A172 (cell line): Measurements from ENCODE around the gene HSD3B2. TPM values are rescaled to one million over a fixed set of nuclear protein-coding genes. Genes with fewer than 3 reads are reported as not detected.

Source experiments
- DNase-seq: peaks from one replicate; pipeline ENCODE4 v3.0.0-alpha.2; 2015; ENCODE audit warnings: low spot score
- total RNA-seq: library from RNA; depleted of rRNA; stranded (reverse); fragments of >200 nt; shearing (Covaris generic); gene quantifications from 2 replicates; pipeline ENCODE4 v1.2.3, GENCODE V29; 2014; rRNA removed

HSD3B2 gene
- total RNA-seq, 1 experiment from 2014 or later: not detected

DNA sequence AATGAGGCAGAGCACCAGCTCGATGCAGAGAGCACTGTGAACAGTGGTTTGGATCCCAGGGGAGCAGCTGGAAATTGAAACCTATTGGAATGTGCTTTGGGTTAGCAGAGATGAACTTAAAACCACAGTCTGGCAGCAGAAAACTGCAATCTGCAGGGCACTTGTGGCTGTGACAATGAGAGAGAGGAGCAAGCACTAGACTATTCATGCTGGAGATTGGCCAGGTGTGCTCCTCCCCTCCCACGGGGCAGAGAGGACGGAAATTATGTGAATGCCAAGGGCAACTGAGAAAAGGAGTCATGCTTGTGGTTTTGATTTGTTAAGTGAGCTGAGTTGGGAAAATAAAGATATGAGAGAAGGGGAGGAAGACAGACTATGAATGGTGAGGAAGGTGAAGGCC is 38.1 kb downstream of the HSD3B2 start:
- peak; percentile 96 for DNase-seq

DNA sequence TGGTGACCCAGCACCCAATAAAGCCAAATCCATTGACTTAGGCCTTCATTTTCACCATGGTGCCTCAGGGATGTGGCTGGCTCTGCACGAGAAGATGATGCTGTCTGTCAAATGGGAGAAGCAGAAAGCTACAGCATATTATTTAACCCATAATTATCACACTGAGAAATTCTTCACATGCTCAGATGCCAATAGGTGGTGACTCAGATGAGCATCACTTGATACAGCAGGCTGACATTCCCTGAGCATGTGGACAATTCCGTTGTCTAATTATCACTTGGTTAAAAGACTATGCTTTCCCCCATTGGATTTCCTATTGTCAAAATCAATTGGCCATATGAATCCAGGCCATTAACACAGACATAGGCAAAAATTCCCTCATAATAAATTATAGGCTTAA is 48.0 kb downstream of the HSD3B2 start:
- DNase-seq: no peak

DNA sequence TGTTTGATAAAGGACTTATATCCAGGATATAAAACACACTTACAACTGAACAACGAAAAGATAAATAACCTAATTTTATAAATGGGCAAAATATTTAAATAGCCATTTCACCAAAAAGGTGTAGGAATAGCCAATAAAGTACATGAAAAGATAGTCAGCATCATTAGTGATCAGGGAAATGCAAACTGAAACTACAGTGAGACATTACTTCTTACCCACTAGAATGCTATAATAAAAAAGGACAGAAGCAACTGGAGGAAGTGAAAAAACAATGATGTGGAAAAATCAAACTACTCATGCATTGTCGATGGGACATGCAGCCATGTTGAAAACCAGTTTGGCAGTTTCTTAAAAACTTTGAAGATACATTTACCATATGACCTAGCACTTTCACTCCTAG is 48.6 kb downstream of the HSD3B2 start:
- no peak for DNase-seq

DNA sequence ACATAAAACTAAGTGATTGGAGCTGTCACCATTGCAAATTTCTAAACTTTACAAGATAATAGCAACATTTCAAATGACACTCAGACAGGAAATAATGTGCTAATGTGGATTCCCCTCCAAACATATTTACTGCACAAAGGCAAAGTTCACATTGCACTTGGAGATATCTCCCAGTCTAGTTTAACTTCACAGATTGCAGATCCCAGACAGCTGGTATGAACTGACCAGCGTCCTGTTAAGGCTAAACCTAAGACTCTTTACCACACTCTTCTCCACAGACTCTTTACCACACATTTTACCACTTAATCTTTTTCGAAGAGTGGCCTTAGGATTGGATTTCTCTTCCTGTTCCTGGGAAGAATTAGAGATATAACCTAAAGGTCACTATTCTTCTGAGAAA is 51.5 kb downstream of the HSD3B2 start:
- no peak for DNase-seq

DNA sequence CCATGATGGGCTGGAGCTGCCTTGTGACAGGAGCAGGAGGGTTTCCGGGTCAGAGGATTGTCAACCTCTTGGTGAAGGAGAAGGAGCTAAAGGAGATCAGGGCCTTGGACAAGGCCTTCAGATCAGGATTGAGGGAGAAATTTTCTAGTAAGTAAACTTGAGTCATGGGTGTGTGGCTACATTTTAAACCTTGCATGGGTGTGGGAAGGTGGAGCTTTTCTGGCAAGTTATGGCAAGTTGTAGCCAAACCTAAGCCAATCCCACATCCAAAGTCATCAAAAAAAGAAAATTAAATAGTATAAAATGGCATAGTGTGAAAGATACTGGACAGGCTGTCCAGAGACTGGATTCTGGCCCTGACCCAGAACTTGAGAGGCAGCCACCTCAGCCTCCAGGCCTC is 52.3 kb downstream of the HSD3B2 start:
- DNase-seq: no peak

DNA sequence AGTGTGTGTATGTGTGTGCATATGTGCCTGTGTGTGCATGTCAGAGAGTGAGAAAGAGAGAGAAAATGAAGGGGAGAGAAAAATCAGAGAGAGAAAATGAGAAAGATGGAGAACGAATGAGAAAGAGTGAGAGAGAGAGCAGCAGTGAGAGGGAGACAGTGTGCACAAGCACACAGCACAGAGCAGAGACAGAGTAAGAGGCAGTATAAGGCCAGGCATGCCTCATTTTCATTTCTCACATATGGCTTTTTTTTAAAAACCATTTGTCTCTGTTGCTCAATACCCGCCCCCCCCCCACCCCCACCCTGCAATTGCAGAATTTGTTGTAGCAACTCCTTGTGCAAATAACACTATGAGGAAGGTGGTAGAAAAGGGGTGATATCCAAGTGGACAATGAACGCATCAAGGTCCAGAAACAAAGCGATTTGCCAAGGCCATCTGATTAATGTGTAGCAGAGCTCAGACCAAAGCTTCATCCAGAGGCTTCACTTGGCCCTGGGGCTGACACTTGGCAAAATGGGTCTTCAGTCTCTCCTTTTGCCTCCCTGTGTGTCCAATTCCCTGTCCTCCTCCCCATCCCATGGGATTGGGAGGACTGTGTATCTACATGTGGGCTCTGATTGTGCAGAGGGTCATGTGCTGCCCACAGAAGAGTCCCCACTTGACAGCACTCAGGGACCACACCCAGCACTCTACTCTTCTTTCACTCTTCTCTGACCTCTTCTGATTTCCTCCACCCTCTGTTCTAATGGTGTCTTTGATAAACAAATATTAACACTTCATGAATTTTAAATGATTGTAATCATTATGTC is 53.1 kb downstream of the HSD3B2 start:
- no peak for DNase-seq

DNA sequence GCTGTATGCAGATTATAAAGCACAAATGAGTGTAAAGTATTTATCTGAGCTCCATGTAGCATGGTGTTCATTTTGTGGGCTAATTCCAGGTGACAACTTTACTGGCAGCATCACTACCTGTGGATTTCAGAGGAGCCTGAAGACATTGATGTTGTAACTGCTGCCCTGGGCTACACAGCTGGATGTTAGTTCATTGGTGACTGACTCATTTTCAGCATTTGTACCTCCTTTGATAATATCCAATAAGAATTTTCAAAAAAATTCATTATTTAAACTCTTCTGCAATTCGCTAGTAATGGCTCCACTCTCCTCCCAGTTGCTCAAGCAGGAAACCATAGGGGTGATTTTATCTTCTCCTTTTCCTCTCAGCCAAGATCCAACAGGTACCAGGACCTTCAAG is 54.8 kb downstream of the HSD3B2 start:
- DNase-seq: no peak

DNA sequence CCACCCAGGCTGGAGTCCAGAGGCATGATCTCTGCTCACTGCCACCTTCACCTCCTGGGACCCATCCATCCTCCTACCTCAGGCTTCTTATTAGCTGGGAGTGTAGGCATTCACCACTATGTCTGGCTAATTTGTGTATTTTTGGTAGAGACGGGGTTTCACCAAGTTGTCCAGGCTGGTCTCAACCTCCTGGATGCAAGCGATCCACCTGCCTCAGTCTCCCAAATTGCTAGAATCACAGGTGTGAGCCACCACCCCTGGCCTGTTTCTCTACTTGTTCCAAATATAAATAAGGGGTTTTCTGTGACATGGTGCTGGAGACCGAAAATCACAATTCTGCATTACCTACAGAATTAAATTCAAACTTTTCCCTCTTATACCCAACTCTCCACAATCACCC is 55.4 kb downstream of the HSD3B2 start:
- no peak for DNase-seq

DNA sequence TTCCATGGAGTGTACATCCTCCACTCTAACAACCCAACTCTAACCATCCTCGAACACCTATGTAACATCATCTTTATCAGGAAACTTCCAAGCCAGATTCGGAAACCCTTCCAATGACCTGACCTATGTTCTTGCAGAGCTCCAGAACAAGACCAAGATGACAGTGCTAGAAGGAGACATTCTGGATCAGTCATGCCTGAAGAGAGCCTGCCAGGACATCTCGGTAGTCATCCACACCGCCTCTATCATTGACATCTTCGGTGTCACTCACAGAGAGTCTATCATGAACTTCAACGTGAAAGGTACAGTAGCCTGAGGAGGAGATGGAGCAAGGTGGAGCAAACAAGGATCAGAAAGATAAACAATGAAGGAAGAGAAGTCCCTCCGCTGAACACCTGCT is 56.0 kb downstream of the HSD3B2 start:
- DNase-seq: no peak

DNA sequence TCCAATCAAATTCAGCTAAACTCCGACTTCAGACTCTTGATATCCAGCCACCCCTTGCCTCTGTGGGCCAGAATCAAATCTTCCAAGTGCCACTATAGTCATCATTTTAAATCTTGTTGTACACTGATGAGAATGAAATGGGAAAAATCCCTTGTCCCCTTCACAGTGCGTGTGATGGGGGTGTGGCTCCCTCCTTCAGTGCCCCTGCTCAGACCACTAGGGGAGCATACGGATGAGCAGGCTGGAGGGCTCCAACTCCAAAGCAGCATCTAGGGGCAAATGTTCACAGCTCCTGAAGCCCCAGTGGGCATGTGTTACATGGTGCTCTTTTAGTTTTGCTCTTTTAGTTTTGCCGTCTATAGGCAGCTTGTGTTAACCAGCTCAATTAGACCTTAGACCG is 56.6 kb downstream of the HSD3B2 start:
- no peak for DNase-seq

DNA sequence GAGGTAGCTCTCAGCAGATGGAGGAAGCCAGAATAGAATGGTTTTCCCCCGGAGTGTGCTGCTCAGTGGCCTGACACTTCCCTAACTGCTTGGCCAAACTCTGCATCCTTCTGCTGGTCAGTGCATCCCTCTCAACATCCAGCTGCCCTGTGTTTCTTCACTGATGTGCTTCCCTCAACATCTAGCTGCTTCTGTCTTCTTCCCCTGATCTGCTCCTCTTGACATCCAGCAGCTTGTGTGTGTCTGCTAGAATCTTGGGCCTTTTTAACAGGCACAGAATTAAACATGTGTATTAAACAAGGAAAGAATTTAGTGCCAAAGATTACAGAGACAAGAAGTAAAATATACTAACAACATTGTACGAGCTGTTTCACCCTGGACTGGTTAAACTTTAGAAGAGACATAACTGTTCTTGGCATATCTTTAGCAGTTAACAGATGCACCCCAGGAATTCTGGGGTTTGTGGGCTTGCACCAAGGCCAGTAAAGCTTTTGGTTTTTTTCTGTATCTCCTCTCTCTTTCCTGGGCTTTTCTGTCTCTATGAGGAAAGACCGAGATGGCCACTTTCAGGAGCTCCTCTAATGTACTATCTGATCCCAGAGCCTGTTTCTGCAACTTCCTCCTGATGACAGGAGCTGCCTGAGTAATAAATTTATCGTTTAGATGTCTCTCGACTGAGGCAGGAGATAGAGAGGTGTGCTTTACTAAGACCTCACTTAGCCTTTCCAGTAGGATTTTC is 57.3 kb downstream of the HSD3B2 start:
- DNase-seq: no peak

Other genes starting within 250 kb of the HSD3B2 start
- not detected in 2 replicates for gene HAO2, start 46.4 kb upstream of the HSD3B2 start, total RNA-seq
- not detected in 2 replicates for gene HSD3B1, start 92.1 kb downstream of the HSD3B2 start, total RNA-seq
- 2.9 and 3.7 TPM in 2 replicates for gene ZNF697, start 233.1 kb downstream of the HSD3B2 start, total RNA-seq